ENCODE measurements around the gene DOK3.

GRCh38 chr5:177462021-177462670 is 47.5 kb downstream of the DOK3 start:
- TF ChIP-seq, protein P1, sequence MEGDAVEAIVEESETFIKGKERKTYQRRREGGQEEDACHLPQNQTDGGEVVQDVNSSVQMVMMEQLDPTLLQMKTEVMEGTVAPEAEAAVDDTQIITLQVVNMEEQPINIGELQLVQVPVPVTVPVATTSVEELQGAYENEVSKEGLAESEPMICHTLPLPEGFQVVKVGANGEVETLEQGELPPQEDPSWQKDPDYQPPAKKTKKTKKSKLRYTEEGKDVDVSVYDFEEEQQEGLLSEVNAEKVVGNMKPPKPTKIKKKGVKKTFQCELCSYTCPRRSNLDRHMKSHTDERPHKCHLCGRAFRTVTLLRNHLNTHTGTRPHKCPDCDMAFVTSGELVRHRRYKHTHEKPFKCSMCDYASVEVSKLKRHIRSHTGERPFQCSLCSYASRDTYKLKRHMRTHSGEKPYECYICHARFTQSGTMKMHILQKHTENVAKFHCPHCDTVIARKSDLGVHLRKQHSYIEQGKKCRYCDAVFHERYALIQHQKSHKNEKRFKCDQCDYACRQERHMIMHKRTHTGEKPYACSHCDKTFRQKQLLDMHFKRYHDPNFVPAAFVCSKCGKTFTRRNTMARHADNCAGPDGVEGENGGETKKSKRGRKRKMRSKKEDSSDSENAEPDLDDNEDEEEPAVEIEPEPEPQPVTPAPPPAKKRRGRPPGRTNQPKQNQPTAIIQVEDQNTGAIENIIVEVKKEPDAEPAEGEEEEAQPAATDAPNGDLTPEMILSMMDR (IDR thresholded peaks at IDR 0.05) = no peak
- TF ChIP-seq POLR2AphosphoS5 (IDR thresholded peaks at IDR 0.05) = no peak
- TF ChIP-seq POLR2A (IDR thresholded peaks at IDR 0.05) = no peak

Measured in suprapubic skin (tissue), 4 donors.